ENCODE measurements around the gene EXO1. TPM values are rescaled to one million over a fixed set of nuclear protein-coding genes. Genes with fewer than 3 reads are reported as not detected.

EXO1 gene
- total RNA-seq, 1 donor from 2014 or later: 4.2 TPM

DNA sequence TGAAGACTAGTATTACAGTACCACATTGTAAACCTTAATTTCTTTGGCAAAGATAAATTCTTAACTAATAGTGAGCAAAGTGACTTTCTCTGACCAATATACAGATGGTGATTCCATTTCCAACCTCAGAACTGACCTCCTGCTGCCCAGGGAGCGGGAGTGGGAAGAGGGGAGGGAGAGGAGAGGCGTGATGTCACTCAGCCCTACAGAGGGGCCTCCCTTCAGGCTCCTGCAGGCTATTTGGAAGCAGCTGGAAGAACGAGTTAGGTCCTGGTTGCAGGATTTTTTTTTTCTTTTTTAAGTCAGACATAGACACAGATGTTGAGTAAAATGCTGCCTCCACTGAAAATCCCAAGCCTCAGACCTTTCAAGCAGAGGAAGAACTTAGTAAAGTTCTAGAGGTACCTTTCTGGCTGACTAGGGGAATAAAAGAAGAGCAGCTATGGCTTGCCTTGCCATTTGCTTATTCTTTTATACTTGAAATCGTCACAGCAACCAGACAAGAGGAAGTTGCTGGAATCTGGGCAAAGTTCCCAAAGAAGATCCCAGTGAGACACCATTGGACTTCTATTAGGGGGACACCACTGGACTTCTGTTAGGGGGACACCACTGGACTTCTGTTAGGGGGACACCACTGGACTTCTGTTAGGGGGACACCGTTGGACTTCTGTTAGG lies 54.5 kb downstream of the EXO1 start:
- Histone ChIP-seq H3K9ac (ENCODE audit: low read depth in 1 of 3, low read length in 3 of 3) (no peak overlapping the region), H3K27ac (ENCODE audit: low read depth, low read length) (no peak overlapping the region)

DNA sequence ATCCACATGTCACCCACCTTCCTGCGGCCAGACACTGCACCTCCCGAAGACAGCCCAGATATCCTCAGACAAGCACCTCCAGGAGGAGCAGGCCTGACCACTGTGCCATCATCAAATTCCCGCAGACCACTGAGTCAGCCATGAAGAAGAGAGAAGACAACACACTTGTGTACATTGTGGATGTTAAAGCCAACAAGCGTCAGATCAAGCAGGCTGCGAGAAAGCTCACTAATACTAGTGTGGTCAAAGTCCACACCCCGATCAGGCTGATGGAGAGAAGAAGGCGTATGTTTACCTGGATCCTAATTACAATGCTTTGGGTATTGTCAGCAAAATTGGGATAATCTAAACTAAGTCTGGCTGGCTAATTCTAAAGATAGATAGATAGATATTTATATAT lies 68.2 kb downstream of the EXO1 start:
- Histone ChIP-seq H3K4me1 (ENCODE audit: control insufficient read depth in 3 of 3, insufficient read depth in 3 of 3, low read length in 3 of 3) (no peaks in the 10 kb centered on the region), H3K4me3 (ENCODE audit: low read length in 3 of 3) (no peak overlapping the region), H3K9ac (ENCODE audit: low read depth in 1 of 3, low read length in 3 of 3) (no peak overlapping the region), H3K9me3 (ENCODE audit: control insufficient read depth in 3 of 3, low read length in 3 of 3) (no peaks in the 10 kb centered on the region), H3K36me3 (ENCODE audit: control insufficient read depth in 3 of 3, insufficient read depth in 3 of 3, low read length in 3 of 3) (no peaks in the 10 kb centered on the region), H3K27me3 (ENCODE audit: control insufficient read depth in 3 of 3, insufficient read depth in 3 of 3, low read length in 3 of 3) (no peaks in the 10 kb centered on the region), H3K27ac (ENCODE audit: low read depth, low read length) (no peak overlapping the region)

More for the DNA sequence above, 54.5 kb downstream of the EXO1 start:
- H3K4me3 ChIP-seq (ENCODE audit: low read length in 3 of 3): no peak overlapping the region
- no peaks in the 10 kb centered on the region for H3K9me3 ChIP-seq (ENCODE audit: control insufficient read depth in 3 of 3, low read length in 3 of 3)
- no peaks in the 10 kb centered on the region for H3K4me1 ChIP-seq (ENCODE audit: control insufficient read depth in 3 of 3, insufficient read depth in 3 of 3, low read length in 3 of 3)
- H3K27me3 ChIP-seq (ENCODE audit: control insufficient read depth in 3 of 3, insufficient read depth in 3 of 3, low read length in 3 of 3): no peaks in the 10 kb centered on the region
- H3K36me3 ChIP-seq (ENCODE audit: control insufficient read depth in 3 of 3, insufficient read depth in 3 of 3, low read length in 3 of 3): no peaks in the 10 kb centered on the region

DNA sequence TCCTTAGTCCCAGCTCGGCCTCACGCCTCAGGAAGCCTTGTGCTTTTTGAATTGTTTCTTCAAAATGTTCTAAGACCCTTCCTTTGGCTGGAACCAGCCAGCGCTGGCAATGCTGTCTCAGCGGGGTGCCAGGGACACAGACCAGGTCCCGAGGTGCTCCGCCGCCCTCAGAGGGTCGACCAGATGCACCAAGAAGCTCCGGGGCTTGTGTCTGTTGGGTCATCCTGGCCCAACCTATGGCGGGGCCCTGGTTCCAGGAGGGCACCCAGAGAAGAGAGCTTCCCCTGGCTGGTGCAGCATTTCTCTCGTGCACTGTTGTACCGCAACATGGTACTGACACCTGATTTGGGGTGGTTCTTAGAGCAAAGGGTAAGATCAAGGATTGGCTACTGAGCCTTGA lies 69.5 kb downstream of the EXO1 start:
- Histone ChIP-seq H3K9me3 (ENCODE audit: control insufficient read depth in 3 of 3, low read length in 3 of 3) (no peaks in the 10 kb centered on the region), H3K27me3 (ENCODE audit: control insufficient read depth in 3 of 3, insufficient read depth in 3 of 3, low read length in 3 of 3) (no peaks in the 10 kb centered on the region), H3K27ac (ENCODE audit: low read depth, low read length) (no peak overlapping the region), H3K4me1 (ENCODE audit: control insufficient read depth in 3 of 3, insufficient read depth in 3 of 3, low read length in 3 of 3) (no peaks in the 10 kb centered on the region), H3K9ac (ENCODE audit: low read depth in 1 of 3, low read length in 3 of 3) (no peak overlapping the region), H3K36me3 (ENCODE audit: control insufficient read depth in 3 of 3, insufficient read depth in 3 of 3, low read length in 3 of 3) (no peaks in the 10 kb centered on the region), H3K4me3 (ENCODE audit: low read length in 3 of 3) (no peak overlapping the region)

DNA sequence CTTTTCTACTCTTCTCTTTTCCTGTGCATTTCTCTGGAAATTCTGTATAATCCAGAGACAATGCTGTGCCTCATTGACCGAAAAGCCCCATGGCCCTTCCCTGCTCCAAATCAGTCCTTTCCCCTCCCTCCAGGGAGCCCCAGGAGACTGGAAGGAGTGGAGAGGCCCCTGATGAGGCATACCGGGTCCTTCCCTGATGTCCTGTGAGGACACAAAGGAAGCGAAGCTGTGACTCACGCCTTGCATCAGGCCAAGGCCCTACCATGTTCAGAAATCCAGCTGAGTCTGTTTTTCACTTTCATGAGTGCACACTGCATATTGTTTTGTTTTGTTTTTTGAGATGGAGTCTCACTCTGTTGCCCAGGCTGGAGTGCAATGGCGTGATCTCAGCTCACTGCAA lies 70.9 kb downstream of the EXO1 start:
- Histone ChIP-seq H3K4me1 (ENCODE audit: control insufficient read depth in 3 of 3, insufficient read depth in 3 of 3, low read length in 3 of 3) (no peaks in the 10 kb centered on the region), H3K27ac (ENCODE audit: low read depth, low read length) (no peak overlapping the region), H3K9ac (ENCODE audit: low read depth in 1 of 3, low read length in 3 of 3) (no peak overlapping the region), H3K9me3 (ENCODE audit: control insufficient read depth in 3 of 3, low read length in 3 of 3) (no peaks in the 10 kb centered on the region), H3K27me3 (ENCODE audit: control insufficient read depth in 3 of 3, insufficient read depth in 3 of 3, low read length in 3 of 3) (no peaks in the 10 kb centered on the region), H3K4me3 (ENCODE audit: low read length in 3 of 3) (no peak overlapping the region), H3K36me3 (ENCODE audit: control insufficient read depth in 3 of 3, insufficient read depth in 3 of 3, low read length in 3 of 3) (no peaks in the 10 kb centered on the region)

DNA sequence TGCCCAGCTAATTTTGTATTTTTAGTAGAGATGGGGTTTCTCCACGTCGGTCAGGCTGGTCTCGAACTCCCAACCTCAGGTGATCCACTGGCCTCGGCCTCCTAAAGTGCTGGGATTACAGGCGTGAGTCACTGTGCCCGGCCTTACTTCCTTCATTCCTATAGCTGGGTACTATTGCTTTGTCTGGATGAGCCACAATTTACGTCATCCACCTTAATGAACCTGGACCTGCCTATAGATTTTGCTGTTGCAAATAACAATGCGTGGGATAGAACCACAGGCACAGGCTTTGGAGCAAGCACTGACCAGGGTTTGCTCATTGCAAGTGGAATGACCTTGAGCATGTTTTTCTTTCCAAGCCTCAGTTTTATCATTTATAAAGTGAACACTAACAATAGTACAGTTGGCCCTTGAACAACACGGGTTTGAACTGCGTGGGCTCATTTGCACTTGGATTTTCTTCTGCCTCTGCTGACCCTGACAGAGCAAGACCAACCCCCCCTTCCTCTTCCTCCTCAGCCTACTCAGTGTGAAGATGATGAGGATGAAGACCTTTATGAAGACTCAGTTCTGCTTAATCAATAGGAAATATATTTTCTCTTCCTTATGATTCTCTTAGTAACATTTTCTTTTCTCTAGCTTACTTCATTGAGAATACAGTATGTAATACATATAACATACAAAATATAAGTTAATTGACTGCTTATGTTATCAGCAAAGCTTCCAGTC lies 76.2 kb downstream of the EXO1 start:
- H3K27me3 ChIP-seq (ENCODE audit: control insufficient read depth in 3 of 3, insufficient read depth in 3 of 3, low read length in 3 of 3): no peaks in the 10 kb centered on the region
- H3K27ac ChIP-seq (ENCODE audit: low read depth, low read length): no peak overlapping the region
- no peaks in the 10 kb centered on the region for H3K9me3 ChIP-seq (ENCODE audit: control insufficient read depth in 3 of 3, low read length in 3 of 3)
- H3K4me3 ChIP-seq (ENCODE audit: low read length in 3 of 3): no peak overlapping the region
- H3K4me1 ChIP-seq (ENCODE audit: control insufficient read depth in 3 of 3, insufficient read depth in 3 of 3, low read length in 3 of 3): no peaks in the 10 kb centered on the region
- no peak overlapping the region for H3K9ac ChIP-seq (ENCODE audit: low read depth in 1 of 3, low read length in 3 of 3)
- H3K36me3 ChIP-seq (ENCODE audit: control insufficient read depth in 3 of 3, insufficient read depth in 3 of 3, low read length in 3 of 3): no peaks in the 10 kb centered on the region

DNA sequence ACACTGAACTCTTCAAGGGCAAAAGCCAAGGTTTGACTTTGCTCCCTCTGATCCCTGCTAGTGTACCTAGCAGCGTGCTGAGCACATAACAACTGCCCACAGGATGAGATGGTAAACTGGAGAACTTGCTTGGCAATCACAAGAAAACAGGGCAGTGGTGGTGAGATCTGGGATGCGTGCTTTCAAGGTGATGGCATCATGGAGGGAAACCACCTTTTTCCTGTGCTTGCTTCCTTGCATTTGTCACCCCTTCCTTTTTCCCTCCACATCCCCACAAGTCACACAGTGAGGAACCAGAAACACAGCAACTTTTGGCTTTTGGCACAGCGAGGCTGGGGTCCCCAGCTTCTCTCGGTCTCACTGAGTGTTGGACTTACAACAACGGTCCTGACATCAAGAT lies 78.1 kb downstream of the EXO1 start:
- H3K36me3 ChIP-seq (ENCODE audit: control insufficient read depth in 3 of 3, insufficient read depth in 3 of 3, low read length in 3 of 3): no peaks in the 10 kb centered on the region
- H3K4me3 ChIP-seq (ENCODE audit: low read length in 3 of 3): no peak overlapping the region
- H3K27me3 ChIP-seq (ENCODE audit: control insufficient read depth in 3 of 3, insufficient read depth in 3 of 3, low read length in 3 of 3): no peaks in the 10 kb centered on the region
- H3K4me1 ChIP-seq (ENCODE audit: control insufficient read depth in 3 of 3, insufficient read depth in 3 of 3, low read length in 3 of 3): no peaks in the 10 kb centered on the region
- no peaks in the 10 kb centered on the region for H3K9me3 ChIP-seq (ENCODE audit: control insufficient read depth in 3 of 3, low read length in 3 of 3)
- no peak overlapping the region for H3K9ac ChIP-seq (ENCODE audit: low read depth in 1 of 3, low read length in 3 of 3)
- no peak overlapping the region for H3K27ac ChIP-seq (ENCODE audit: low read depth, low read length)

DNA sequence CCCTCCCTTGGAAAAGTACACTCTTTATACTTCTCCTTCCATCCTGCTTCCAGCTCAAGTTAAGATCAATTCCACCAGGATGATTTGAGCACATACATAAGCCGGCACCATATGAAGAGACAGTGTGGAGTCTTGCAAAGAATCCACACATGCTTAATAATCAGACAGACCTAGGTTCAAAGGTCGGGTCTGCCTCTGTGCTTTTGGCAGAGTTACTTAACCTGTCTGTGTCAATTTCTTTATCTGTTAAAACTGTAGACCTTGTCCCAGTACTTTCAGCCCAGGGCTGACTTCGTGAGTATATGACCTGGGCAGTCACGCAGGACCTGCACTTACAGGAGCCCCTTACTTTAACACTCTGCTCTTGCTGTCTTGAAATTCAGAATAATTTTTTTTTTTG lies 79.3 kb downstream of the EXO1 start:
- H3K36me3 ChIP-seq (ENCODE audit: control insufficient read depth in 3 of 3, insufficient read depth in 3 of 3, low read length in 3 of 3): no peaks in the 10 kb centered on the region
- no peak overlapping the region for H3K4me3 ChIP-seq (ENCODE audit: low read length in 3 of 3)
- no peaks in the 10 kb centered on the region for H3K4me1 ChIP-seq (ENCODE audit: control insufficient read depth in 3 of 3, insufficient read depth in 3 of 3, low read length in 3 of 3)
- no peaks in the 10 kb centered on the region for H3K27me3 ChIP-seq (ENCODE audit: control insufficient read depth in 3 of 3, insufficient read depth in 3 of 3, low read length in 3 of 3)
- H3K9me3 ChIP-seq (ENCODE audit: control insufficient read depth in 3 of 3, low read length in 3 of 3): no peaks in the 10 kb centered on the region
- no peak overlapping the region for H3K27ac ChIP-seq (ENCODE audit: low read depth, low read length)
- H3K9ac ChIP-seq (ENCODE audit: low read depth in 1 of 3, low read length in 3 of 3): no peak overlapping the region

DNA sequence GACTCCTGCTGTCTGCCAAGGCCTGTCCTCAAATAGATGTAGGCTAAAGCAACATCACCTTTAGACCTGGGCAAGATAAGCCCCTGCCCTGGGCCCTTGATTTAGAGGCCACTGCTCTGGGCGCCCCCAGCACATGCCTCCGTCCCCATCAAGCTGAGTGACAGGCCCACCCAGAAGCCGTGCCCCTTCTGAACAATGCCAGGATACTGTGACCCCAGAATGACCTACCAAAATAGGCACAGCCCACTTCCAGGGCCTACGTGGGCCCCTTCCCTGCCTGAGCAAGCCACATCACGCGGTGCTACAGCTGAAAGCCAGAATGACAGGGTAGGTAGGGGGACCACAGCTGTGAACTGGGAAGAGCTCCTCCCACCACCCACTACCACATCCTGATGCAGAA lies 84.8 kb downstream of the EXO1 start:
- no peak overlapping the region for H3K27ac ChIP-seq (ENCODE audit: low read depth, low read length)

DNA sequence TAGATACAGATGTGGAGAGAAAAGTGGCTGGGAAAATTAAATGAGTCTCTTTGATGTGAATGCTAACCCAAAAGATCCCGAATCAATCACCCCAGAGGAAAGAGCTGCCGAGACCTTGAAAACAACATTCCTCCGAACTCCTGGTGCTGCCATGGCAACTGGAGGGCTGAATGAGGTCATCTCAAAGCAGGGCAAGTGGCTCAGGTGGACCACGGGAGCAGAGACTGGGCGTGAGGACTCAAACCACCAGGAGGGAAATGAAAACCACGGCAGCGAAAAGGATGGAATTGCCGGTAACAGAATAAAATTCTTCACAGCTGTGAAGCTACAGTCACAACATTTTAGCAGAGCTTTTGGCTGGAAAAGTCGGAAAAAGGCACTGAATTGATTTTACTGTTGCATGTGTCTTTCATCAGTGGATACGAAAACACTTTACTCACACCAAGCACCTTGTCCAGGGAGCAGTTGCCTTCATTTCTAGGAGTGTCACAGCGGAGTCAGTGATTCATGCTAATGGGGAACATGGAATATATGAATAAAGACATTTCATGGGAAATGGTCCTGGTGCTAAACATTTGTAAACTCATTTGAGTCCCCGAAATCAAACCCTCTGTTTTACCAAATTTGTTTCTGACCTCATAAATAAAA lies 86.3 kb downstream of the EXO1 start:
- H3K27me3 ChIP-seq (ENCODE audit: control insufficient read depth in 3 of 3, insufficient read depth in 3 of 3, low read length in 3 of 3): no peaks in the 10 kb centered on the region
- H3K27ac ChIP-seq (ENCODE audit: low read depth, low read length): no peak overlapping the region
- no peaks in the 10 kb centered on the region for H3K9me3 ChIP-seq (ENCODE audit: control insufficient read depth in 3 of 3, low read length in 3 of 3)
- H3K9ac ChIP-seq (ENCODE audit: low read depth in 1 of 3, low read length in 3 of 3): no peak overlapping the region
- H3K4me1 ChIP-seq (ENCODE audit: control insufficient read depth in 3 of 3, insufficient read depth in 3 of 3, low read length in 3 of 3): no peaks in the 10 kb centered on the region
- no peaks in the 10 kb centered on the region for H3K36me3 ChIP-seq (ENCODE audit: control insufficient read depth in 3 of 3, insufficient read depth in 3 of 3, low read length in 3 of 3)
- H3K4me3 ChIP-seq (ENCODE audit: low read length in 3 of 3): no peak overlapping the region

More for the DNA sequence above, 84.8 kb downstream of the EXO1 start:
- Histone ChIP-seq H3K9me3 (ENCODE audit: control insufficient read depth in 3 of 3, low read length in 3 of 3) (no peaks in the 10 kb centered on the region), H3K27me3 (ENCODE audit: control insufficient read depth in 3 of 3, insufficient read depth in 3 of 3, low read length in 3 of 3) (no peaks in the 10 kb centered on the region), H3K36me3 (ENCODE audit: control insufficient read depth in 3 of 3, insufficient read depth in 3 of 3, low read length in 3 of 3) (no peaks in the 10 kb centered on the region), H3K9ac (ENCODE audit: low read depth in 1 of 3, low read length in 3 of 3) (no peak overlapping the region), H3K4me1 (ENCODE audit: control insufficient read depth in 3 of 3, insufficient read depth in 3 of 3, low read length in 3 of 3) (no peaks in the 10 kb centered on the region), H3K4me3 (ENCODE audit: low read length in 3 of 3) (no peak overlapping the region)

DNA sequence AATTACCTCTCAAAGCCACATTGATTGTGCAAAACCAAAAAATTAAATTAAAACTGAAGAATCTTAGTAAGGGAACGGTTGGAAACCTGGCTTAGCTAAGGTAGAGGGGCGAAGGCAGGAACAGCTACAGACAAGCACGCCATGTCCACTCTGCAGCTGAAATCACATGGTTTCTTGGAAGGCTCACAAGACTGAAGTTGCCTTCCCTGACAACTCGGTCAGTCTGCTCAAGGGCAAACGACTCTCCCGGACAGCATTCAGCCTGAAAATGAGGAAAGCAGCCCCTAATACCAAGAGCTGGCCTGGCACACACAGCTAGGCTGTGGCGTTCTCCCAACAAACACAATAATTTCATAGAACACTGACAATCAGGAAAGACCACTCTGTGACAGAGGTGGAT lies 86.9 kb downstream of the EXO1 start:
- Histone ChIP-seq H3K27me3 (ENCODE audit: control insufficient read depth in 3 of 3, insufficient read depth in 3 of 3, low read length in 3 of 3) (no peaks in the 10 kb centered on the region), H3K4me3 (ENCODE audit: low read length in 3 of 3) (no peak overlapping the region), H3K9ac (ENCODE audit: low read depth in 1 of 3, low read length in 3 of 3) (no peak overlapping the region), H3K4me1 (ENCODE audit: control insufficient read depth in 3 of 3, insufficient read depth in 3 of 3, low read length in 3 of 3) (no peaks in the 10 kb centered on the region), H3K36me3 (ENCODE audit: control insufficient read depth in 3 of 3, insufficient read depth in 3 of 3, low read length in 3 of 3) (no peaks in the 10 kb centered on the region), H3K9me3 (ENCODE audit: control insufficient read depth in 3 of 3, low read length in 3 of 3) (no peaks in the 10 kb centered on the region), H3K27ac (ENCODE audit: low read depth, low read length) (no peak overlapping the region)

Measured in skeletal muscle tissue (tissue), 4 donors.